HG03045 (cell line): Measurements from ENCODE around the gene RAB24.
A peak's percentile ranks its signal among the peaks of the same experiment; 100 is the strongest.
"Not testable (repeated sequence)": the region's sequence is repeated elsewhere in the genome, so short reads cannot be mapped to it uniquely, and the experiment has no call there.

ENCODE experiments used
- ATAC-seq: cut with Tn5 transposase; IDR thresholded peaks from one replicate; pipeline ENCODE4 v1.9.1; 2021; ENCODE audit warnings: mild to moderate bottlenecking, moderate library complexity; ENCODE audit not compliant: unreplicated experiment

The RAB24 gene

GRCh38 chr5:177311723-177312648, 8.5 kb upstream of the RAB24 start, which contains the start of gene MXD3:
TSS of gene MXD3 (minus strand) at chr5:177311898. CDS start at chr5:177311830, 68 bp downstream.
- ATAC-seq = peak; percentile 74

DNA sequence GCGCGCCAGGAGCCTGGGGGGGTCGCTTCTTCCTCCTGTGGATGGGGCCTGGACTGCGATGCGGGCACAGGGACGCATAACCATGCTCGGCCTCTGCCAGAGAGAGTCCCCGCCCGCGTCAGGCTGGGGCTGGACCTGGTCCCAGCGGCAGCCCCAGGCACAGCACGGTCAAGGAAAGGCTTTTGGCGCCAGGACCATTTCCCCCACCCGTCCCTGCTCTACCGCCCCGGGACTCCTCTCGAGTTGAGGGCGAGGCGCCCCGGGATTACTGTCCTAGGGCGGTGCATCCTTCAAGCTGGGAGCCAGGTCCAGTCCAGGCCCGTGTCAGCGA, 7.8 kb upstream of the RAB24 start:
- ATAC-seq = no peak

GRCh38 chr5:177310757-177311391, 7.4 kb upstream of the RAB24 start:
- no peak for ATAC-seq

DNA sequence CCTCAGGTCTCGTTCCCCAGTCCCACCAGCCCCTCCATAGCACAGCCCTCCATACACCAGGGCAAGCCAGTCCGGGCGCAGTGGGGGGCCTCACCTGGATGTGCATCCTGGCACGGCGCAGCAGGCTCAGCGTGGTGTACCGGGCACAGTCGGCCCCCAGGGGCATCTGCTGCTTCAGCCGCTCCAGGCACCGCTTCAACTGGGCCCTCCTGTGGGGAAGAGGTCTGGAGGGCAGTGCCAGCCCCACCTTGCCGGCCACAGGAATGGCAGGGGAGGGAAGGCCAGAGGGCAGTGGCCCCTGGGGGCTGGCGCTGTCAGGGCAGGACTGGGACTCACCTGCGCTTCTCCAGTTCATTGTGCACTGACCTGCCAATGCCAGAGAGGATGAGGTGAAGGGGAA, 6.8 kb upstream of the RAB24 start:
- ATAC-seq = no peak

DNA sequence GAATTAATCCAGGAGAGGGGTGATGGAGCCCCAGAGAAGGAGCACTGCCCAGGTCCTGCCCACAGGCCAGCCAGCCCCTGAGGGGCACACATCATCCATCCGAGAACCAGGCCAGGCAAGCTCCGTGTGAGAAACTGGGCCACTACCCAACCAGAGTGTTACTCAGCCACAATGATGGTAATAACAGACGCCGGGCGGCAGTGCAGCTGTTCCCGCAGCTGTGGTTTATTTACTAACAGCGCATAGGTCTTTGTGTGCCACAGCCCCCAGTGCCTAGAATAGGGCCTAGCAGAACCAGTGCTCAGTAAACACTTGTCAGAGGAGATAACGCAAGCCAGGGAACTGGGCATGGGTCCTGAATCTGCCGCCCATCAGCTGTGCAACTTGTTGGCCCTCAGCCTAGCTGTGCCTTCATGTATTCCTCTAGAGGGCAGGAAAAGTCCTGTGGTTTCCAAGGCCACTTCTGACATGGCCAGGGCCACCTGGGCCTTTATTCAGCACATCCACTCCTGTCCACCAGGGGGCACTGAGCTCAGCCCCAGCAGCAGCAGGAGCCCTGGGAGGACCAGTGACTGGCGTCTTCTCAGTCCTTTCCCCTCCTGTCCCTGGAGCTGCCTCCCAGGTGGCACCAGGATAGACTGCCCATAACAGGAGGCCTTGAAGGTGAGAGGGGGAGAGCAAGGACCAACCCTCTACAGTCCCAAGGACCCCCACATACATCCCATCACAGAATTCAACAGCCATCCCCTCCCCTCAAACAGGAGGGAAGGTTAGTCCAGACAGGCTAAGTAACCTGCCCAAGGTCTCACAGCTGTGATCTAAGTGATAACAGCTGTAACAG, 6.1 kb upstream of the RAB24 start:
- no peak for ATAC-seq

GRCh38 chr5:177308740-177309139, 5.2 kb upstream of the RAB24 start:
- ATAC-seq = no peak

GRCh38 chr5:177307544-177308363, 4.2 kb upstream of the RAB24 start:
- ATAC-seq = no peak

DNA sequence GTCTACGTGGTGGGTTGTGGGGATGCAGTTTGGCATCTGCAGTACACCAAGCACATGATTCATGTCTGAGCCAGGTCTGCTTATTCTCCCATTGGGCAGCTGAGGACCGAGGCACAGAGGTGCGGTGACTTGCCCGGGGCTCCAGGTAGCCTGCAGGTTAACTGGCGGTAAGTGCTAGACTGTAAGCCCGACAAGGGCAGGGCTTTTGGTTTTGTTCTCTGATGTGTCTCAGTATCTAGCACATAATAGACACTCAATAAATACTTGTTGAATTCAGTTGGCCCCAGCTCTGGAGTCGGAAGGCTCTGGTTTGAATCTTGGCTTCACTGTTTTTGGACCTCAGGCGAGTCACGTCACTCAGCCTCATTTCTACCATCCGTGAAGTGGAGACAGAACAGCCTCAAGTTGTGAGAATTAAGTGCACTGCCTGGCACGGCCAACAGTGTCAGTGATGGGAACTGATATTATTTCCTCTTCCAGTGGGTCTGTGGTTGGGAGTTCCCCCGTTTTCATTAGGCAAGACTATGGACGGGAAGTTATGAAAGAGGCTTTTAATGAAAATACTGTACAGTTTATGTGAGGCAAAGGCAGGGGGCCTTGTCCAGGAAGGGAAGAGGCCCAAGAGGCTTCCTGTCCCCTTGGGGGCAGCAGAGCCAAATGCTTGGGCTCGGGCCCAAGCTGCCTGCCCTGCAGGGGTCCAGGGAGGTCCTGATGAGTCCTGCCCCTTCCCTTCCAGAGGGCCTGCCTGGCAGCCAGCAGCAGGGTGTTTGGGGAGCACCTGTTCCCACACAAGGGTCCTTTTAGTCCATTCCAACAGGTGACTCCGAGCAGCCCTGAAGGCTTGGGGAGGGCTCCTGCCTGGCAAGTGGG, 3.4 kb upstream of the RAB24 start:
- no peak for ATAC-seq

DNA sequence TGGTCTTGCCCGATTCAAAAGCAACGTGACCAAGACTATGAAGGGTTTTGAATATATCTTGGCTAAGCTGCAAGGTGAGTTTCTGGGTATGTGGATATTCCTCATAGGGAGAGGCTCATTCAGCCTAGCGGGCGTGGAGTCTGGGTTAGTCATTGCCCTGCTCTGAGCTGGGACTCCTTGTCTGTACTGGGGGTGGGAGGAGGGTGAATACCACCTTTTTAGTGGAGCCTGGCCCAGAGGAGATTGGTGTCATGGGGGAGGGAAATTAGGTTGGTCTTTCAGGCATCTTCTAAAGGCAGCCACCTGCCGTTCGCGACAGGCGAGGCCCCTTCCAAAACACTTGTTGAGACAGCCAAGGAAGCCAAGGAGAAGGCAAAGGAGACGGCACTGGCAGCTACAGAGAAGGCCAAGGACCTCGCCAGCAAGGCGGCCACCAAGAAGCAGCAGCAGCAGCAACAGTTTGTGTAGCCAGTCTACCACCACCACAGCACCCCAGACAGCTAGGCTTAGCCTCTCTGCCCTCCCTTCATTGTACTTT, 2.7 kb upstream of the RAB24 start:
- ATAC-seq = not testable (repeated sequence)

DNA sequence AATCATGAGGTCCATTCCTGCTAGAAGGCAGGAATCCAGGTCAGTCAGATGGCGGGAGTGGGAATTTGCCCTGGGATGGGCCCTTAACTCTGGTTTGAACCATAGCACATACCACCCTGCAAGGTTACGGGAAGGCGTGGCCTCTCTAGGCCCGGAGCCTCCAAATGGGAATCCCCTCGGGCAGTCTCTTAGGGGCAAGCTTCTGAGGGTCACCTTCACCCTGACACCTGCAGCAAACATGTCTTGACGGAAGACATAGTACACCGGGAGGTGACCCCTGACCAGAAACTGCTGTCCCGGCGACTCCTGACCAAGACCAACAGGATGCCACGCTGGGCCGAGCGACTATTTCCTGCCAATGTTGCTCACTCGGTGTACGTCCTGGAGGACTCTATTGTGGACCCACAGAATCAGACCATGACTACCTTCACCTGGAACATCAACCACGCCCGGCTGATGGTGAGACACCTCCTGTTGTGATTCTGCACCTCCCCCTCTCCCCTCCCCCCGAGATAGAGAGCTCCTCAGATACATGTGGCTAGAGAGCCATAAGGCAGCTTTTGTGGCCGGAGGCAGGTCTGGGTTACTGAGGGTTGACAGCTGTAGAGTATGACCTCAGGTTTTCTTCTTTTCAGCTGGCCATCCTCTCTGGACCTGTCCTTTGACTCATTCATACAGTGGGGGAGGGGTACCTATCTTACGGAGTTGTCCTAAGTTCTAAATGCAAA, 1.0 kb upstream of the RAB24 start:
- ATAC-seq = no peak

DNA sequence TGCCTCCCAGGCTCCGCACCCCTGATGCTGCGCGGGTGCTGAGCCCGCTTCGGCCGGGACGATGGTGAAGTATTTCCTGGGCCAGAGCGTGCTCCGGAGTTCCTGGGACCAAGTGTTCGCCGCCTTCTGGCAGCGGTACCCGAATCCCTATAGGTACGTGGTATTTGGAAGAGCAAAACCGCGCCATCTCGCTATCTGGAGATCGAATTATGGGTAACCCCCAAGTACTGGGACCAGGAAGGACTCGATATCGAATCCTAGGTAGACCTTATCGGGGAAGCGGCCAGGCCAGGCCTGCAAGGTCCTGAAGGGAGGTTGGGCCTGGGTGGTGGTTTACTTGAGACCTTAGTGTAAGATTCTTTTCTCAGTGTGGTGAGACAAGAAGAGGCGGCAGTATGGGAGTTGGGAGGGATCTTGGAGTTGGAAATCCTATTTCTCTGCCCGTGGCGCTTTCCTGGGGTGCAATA, 439 bp upstream of the RAB24 start:
- no peak for ATAC-seq

GRCh38 chr5:177302354-177303110, 987 bp downstream of the RAB24 start:
- no peak for ATAC-seq

GRCh38 chr5:177301503-177302165, 1.9 kb downstream of the RAB24 start:
- no peak for ATAC-seq

GRCh38 chr5:177300951-177301350, 2.6 kb downstream of the RAB24 start:
- no peak for ATAC-seq

DNA sequence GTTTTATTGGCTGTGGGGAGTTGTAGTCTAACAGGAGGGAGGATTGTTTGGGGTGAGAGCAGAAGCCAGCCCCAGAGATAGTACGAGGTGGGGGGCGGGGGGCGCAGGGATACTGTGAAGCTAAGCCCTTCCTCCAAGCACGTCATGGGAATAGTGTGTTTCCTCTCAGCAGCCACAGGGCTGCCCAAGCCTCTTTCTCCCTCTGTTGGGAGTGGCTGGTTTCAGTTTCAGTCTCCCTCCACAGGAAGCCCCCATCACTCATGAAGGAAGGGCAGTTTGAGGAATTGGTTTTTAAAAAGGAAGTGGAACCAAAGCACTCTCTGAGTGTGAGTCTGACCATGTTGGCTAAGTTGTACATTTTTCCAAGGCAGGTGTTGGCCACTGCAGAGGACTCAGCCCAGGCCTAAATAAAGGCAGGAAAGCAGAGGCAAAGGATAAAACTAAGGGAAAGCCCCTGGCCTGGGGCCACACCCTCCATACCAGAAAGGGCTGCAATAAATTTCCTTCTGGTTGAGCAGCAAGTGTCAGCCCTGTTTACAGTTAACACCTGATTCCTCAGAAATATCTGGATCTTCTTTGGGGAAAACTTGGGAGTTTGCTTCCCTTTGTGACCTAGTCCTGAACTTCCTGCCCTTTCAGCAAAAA, 3.2 kb downstream of the RAB24 start:
- peak; percentile 43 for ATAC-seq

- ATAC-seq = no peak
Measured at GRCh38 chr5:177299697-177300096, 3.8 kb downstream of the RAB24 start.

DNA sequence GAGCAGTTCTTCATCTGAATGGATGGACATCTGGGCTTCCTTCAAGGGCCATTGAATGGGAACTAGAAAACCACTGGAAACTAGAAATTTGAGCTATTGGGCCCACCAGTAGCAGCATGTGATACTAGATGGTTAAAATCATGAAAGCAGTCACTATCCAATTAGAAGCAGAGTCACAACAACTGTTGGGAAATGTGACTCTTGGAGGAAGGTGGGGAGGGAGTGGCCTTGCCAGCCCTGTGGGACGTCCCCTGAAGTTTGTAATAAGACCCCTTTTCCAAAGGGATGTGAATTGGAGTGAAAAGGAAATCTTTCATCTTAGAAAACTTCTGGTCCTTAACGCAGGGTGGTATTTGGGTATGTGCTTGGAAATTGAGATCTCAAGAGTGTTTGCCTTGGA, 5.6 kb downstream of the RAB24 start:
- ATAC-seq = no peak
